ENCODE results near the gene ELMO2.

Gene ELMO2, protein sequence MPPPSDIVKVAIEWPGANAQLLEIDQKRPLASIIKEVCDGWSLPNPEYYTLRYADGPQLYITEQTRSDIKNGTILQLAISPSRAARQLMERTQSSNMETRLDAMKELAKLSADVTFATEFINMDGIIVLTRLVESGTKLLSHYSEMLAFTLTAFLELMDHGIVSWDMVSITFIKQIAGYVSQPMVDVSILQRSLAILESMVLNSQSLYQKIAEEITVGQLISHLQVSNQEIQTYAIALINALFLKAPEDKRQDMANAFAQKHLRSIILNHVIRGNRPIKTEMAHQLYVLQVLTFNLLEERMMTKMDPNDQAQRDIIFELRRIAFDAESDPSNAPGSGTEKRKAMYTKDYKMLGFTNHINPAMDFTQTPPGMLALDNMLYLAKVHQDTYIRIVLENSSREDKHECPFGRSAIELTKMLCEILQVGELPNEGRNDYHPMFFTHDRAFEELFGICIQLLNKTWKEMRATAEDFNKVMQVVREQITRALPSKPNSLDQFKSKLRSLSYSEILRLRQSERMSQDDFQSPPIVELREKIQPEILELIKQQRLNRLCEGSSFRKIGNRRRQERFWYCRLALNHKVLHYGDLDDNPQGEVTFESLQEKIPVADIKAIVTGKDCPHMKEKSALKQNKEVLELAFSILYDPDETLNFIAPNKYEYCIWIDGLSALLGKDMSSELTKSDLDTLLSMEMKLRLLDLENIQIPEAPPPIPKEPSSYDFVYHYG

DNA sequence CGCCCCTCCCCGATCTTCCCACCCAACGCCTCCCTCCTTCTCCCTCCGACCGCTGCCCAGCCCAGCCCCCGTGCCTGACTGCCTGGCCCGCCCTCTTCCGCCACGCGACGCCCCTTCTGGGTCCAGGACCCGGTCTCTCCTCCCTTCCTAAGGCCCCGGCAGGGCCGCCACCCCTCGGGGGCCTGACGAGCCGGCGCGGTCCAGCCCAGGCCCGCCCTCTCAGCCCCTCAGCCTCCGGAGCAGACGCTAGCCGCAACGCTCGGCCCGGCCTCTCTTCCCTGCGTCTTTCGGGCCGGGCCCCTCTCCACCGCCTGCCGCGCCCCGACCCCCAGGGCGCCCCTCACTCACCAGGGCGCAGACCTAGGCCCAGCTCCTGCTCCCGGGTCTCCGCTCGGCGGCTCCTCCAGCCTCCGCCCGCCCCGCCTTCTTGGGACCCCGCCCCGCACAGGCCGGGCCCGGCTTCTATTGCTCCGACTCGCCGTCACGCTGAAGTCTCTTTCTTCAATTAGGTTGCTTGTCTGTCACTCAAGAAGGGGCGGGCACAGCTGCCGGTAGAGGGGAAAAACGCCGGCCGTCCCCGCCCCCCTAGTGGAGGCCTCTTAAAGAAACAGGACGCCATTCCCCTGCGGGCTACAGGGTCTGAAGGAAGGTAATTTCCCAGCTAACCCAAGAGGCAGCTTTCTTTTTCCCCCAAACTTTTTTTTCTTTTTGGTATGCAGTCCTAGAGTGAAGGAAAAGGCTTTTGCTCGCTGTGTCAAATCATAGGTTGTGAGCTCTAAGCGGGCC is at the start of gene ELMO2:
Gene ELMO2, minus strand, starts transcription at position 416 of the 786 bp plus-strand sequence. CDS start 12,133 bp downstream, outside the sequence.
- Histone ChIP-seq H3K4me1 (ENCODE audit: control insufficient read depth, insufficient read depth, low read length) (no peaks in the 10 kb centered on the region), H3K36me3 (ENCODE audit: control insufficient read depth in 2 of 2, insufficient read depth in 1 of 2, low read length in 2 of 2) (peaks cover 0 to 8% of the 10 kb centered on the region in 2 experiments; a peak in 1 of 3 replicates), H3K4me3 (ENCODE audit: low read depth, low read length) (peak within 1 kb of the TSS; percentile 97), H3K27ac (ENCODE audit: extremely low read depth, low read depth, low read length) (peak within 1 kb of the TSS; percentile 77), H3K9me3 (ENCODE audit: control insufficient read depth, insufficient read depth, low read depth, low read length) (no peaks in the 10 kb centered on the region)
- CTCF ChIA-PET = interaction anchor here (0.7 to 1.3 kb wide), 6 partner anchors 42 to 392 kb away, joined by 3 to 5 read pairs (median 4); no protein-coding TSS in a partner anchor
- POLR2A ChIA-PET = interaction anchor here (0.6 to 1.6 kb wide), 8 partner anchors 9 to 1267 kb away, joined by 3 to 24 read pairs (median 4); partner anchors contain the start of gene TP53RK
- TF ChIP-seq, protein P1, sequence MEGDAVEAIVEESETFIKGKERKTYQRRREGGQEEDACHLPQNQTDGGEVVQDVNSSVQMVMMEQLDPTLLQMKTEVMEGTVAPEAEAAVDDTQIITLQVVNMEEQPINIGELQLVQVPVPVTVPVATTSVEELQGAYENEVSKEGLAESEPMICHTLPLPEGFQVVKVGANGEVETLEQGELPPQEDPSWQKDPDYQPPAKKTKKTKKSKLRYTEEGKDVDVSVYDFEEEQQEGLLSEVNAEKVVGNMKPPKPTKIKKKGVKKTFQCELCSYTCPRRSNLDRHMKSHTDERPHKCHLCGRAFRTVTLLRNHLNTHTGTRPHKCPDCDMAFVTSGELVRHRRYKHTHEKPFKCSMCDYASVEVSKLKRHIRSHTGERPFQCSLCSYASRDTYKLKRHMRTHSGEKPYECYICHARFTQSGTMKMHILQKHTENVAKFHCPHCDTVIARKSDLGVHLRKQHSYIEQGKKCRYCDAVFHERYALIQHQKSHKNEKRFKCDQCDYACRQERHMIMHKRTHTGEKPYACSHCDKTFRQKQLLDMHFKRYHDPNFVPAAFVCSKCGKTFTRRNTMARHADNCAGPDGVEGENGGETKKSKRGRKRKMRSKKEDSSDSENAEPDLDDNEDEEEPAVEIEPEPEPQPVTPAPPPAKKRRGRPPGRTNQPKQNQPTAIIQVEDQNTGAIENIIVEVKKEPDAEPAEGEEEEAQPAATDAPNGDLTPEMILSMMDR (tag by site-specific recombination; IDR thresholded peaks at IDR 0.05) = no peak; the same call in 1 of the 2 replicates
- TF ChIP-seq GLIS2 (tag by site-specific recombination; IDR thresholded peaks at IDR 0.05) (peak; percentile 96), ZNF138 (tag by site-specific recombination; IDR thresholded peaks at IDR 0.05; ENCODE audit: borderline replicate concordance) (no peak), KLF16 (tag by site-specific recombination; IDR thresholded peaks at IDR 0.05) (peak; percentile 92), ZNF76 (tag by site-specific recombination; IDR thresholded peaks at IDR 0.05; ENCODE audit: borderline replicate concordance, low read depth) (0 out of 2 replicates have a peak, but pooled peaks have one; percentile 61), ZNF791 (tag by site-specific recombination; IDR thresholded peaks at IDR 0.05) (no peak), ZNF561 (tag by site-specific recombination; IDR thresholded peaks at IDR 0.05; ENCODE audit: borderline replicate concordance) (peak; percentile 82; the same call in 1 of the 2 replicates), ZNF335 (tag by site-specific recombination; conservative IDR thresholded peaks at IDR 0.05) (peak; percentile 74), ZNF600 (tag by site-specific recombination; IDR thresholded peaks at IDR 0.05) (peak; percentile 77), KLF1 (tag by site-specific recombination; IDR thresholded peaks at IDR 0.05) (peak; percentile 93), ZNF112 (tag by site-specific recombination; IDR thresholded peaks at IDR 0.05) (no peak), SP2 (tag by site-specific recombination; IDR thresholded peaks at IDR 0.05) (peak; percentile 92), WT1 (tag by site-specific recombination; IDR thresholded peaks at IDR 0.05) (peak; percentile 31; the same call in 1 of the 2 replicates), ZBTB21 (tag by site-specific recombination; IDR thresholded peaks at IDR 0.05) (no peak), SCRT1 (tag by site-specific recombination; IDR thresholded peaks at IDR 0.05; ENCODE audit: borderline replicate concordance) (no peak), ZFHX2 (tag by site-specific recombination; conservative IDR thresholded peaks at IDR 0.05) (peak; percentile 83), ZNF433 (tag by site-specific recombination; IDR thresholded peaks at IDR 0.05; ENCODE audit: low read depth) (no peak), TRIM28 (IDR thresholded peaks at IDR 0.05; ENCODE audit: borderline replicate concordance, low read length) (no peak), ZXDB (tag by site-specific recombination; IDR thresholded peaks at IDR 0.05) (peak; percentile 89), ZNF341 (tag by site-specific recombination; IDR thresholded peaks at IDR 0.05; ENCODE audit: low read depth) (peak; percentile 84), ZNF473 (tag by site-specific recombination; IDR thresholded peaks at IDR 0.05) (no peak), ZNF629 (tag by site-specific recombination; IDR thresholded peaks at IDR 0.05) (no peak)
- TF ChIP-seq, protein P2, sequence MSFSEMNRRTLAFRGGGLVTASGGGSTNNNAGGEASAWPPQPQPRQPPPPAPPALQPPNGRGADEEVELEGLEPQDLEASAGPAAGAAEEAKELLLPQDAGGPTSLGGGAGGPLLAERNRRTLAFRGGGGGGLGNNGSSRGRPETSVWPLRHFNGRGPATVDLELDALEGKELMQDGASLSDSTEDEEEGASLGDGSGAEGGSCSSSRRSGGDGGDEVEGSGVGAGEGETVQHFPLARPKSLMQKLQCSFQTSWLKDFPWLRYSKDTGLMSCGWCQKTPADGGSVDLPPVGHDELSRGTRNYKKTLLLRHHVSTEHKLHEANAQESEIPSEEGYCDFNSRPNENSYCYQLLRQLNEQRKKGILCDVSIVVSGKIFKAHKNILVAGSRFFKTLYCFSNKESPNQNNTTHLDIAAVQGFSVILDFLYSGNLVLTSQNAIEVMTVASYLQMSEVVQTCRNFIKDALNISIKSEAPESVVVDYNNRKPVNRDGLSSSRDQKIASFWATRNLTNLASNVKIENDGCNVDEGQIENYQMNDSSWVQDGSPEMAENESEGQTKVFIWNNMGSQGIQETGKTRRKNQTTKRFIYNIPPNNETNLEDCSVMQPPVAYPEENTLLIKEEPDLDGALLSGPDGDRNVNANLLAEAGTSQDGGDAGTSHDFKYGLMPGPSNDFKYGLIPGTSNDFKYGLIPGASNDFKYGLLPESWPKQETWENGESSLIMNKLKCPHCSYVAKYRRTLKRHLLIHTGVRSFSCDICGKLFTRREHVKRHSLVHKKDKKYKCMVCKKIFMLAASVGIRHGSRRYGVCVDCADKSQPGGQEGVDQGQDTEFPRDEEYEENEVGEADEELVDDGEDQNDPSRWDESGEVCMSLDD (tag by site-specific recombination; IDR thresholded peaks at IDR 0.05) = peak; percentile 54
- TF ChIP-seq, protein P3, sequence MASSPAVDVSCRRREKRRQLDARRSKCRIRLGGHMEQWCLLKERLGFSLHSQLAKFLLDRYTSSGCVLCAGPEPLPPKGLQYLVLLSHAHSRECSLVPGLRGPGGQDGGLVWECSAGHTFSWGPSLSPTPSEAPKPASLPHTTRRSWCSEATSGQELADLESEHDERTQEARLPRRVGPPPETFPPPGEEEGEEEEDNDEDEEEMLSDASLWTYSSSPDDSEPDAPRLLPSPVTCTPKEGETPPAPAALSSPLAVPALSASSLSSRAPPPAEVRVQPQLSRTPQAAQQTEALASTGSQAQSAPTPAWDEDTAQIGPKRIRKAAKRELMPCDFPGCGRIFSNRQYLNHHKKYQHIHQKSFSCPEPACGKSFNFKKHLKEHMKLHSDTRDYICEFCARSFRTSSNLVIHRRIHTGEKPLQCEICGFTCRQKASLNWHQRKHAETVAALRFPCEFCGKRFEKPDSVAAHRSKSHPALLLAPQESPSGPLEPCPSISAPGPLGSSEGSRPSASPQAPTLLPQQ (tag by site-specific recombination; IDR thresholded peaks at IDR 0.05) = peak; percentile 74
- TF ChIP-seq, protein P4, sequence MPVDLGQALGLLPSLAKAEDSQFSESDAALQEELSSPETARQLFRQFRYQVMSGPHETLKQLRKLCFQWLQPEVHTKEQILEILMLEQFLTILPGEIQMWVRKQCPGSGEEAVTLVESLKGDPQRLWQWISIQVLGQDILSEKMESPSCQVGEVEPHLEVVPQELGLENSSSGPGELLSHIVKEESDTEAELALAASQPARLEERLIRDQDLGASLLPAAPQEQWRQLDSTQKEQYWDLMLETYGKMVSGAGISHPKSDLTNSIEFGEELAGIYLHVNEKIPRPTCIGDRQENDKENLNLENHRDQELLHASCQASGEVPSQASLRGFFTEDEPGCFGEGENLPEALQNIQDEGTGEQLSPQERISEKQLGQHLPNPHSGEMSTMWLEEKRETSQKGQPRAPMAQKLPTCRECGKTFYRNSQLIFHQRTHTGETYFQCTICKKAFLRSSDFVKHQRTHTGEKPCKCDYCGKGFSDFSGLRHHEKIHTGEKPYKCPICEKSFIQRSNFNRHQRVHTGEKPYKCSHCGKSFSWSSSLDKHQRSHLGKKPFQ (tag by site-specific recombination; IDR thresholded peaks at IDR 0.05) = no peak
- TF ChIP-seq, protein P5, sequence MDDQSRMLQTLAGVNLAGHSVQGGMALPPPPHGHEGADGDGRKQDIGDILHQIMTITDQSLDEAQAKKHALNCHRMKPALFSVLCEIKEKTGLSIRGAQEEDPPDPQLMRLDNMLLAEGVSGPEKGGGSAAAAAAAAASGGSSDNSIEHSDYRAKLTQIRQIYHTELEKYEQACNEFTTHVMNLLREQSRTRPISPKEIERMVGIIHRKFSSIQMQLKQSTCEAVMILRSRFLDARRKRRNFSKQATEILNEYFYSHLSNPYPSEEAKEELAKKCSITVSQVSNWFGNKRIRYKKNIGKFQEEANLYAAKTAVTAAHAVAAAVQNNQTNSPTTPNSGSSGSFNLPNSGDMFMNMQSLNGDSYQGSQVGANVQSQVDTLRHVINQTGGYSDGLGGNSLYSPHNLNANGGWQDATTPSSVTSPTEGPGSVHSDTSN (CRISPR knock-in tag; IDR thresholded peaks at IDR 0.05) = peak; percentile 96

Data from HEK293 (cell line).